Small intestine (tissue), 7 donors: ENCODE data around the gene SPAG7. TPM values are rescaled to one million over a fixed set of nuclear protein-coding genes. Genes with fewer than 3 reads are reported as not detected.

Experiments used
- DNase-seq, 2 donors: peaks; one replicate each; pipeline versions ENCODE4 v3.0.0 to v3.0.0-alpha.2; 2013
- FAIRE-seq: peaks from 2 replicates; lab custom pipeline; 2012; peaks lifted over from hg19 to GRCh38; lab: Jason Lieb, UNC
- H3K27ac ChIP-seq, 3 donors: one replicate each; pipeline ENCODE4 v1.5.1; 2013; ENCODE audit warnings: low read length in 2 of 3, mild to moderate bottlenecking in 2 of 3, control low read depth in 1 of 3, inconsistent platforms in 1 of 3, low read depth in 1 of 3, moderate library complexity in 1 of 3
- H3K27me3 ChIP-seq, 3 donors: one replicate each; pipeline ENCODE4 v1.6.1; 2013; ENCODE audit warnings: low read length in 3 of 3, inconsistent platforms in 1 of 3; ENCODE audit not compliant: control insufficient read depth in 3 of 3, insufficient read depth in 3 of 3
- H3K36me3 ChIP-seq, 3 donors: one replicate each; pipeline ENCODE4 v1.6.1; 2013; ENCODE audit warnings: low read length in 3 of 3, inconsistent platforms in 1 of 3, low read depth in 1 of 3, mild to moderate bottlenecking in 1 of 3, moderate library complexity in 1 of 3; ENCODE audit not compliant: control insufficient read depth in 3 of 3, insufficient read depth in 2 of 3
- H3K4me1 ChIP-seq, 3 donors: one replicate each; pipeline ENCODE4 v1.6.1; 2013; ENCODE audit warnings: low read length in 2 of 3, inconsistent platforms in 1 of 3, low read depth in 1 of 3, mild to moderate bottlenecking in 1 of 3, moderate library complexity in 1 of 3; ENCODE audit not compliant: control insufficient read depth in 3 of 3, insufficient read depth in 2 of 3
- H3K4me3 ChIP-seq, 3 donors: one replicate each; pipeline ENCODE4 v1.5.1; 2013; ENCODE audit warnings: low read length in 3 of 3, control low read depth in 1 of 3, inconsistent platforms in 1 of 3, low read depth in 1 of 3, mild to moderate bottlenecking in 1 of 3, moderate library complexity in 1 of 3
- H3K9me3 ChIP-seq, 2 donors: one replicate each; pipeline ENCODE4 v1.6.1; 2013; ENCODE audit warnings: low read depth in 1 of 2, low read length in 1 of 2; ENCODE audit not compliant: control insufficient read depth in 2 of 2, insufficient read depth in 1 of 2
- WGBS, 3 donors: extraction: QIAGEN DNeasy Blood & Tissue Kit; methylation state at CpG; one replicate each; pipeline ENCODE4 v1.1.7; 2013; 5-methylcytosine and 5-hydroxymethylcytosine counted together
- polyA plus RNA-seq, 4 donors: library from polyadenylated mRNA; stranded (reverse) in 3 of 4; unstranded in 1 of 4; fragments of 200-250 nt in 3 of 4; fragments of 120-200 nt in 1 of 4; gene quantifications; one replicate each; pipeline versions ENCODE4 v1.2.1 to v1.2.3, GENCODE V29; 2013
- donor health status: healthy with polysubstance abuse.
- donor health status: control.
- donor health status: control.
- donor health status: Bipolar disorder and iron deficiency.
- donor health status: healthy.

The SPAG7 gene
- polyA plus RNA-seq, 4 donors = 76.7 to 101 (median 80.0) TPM

DNA sequence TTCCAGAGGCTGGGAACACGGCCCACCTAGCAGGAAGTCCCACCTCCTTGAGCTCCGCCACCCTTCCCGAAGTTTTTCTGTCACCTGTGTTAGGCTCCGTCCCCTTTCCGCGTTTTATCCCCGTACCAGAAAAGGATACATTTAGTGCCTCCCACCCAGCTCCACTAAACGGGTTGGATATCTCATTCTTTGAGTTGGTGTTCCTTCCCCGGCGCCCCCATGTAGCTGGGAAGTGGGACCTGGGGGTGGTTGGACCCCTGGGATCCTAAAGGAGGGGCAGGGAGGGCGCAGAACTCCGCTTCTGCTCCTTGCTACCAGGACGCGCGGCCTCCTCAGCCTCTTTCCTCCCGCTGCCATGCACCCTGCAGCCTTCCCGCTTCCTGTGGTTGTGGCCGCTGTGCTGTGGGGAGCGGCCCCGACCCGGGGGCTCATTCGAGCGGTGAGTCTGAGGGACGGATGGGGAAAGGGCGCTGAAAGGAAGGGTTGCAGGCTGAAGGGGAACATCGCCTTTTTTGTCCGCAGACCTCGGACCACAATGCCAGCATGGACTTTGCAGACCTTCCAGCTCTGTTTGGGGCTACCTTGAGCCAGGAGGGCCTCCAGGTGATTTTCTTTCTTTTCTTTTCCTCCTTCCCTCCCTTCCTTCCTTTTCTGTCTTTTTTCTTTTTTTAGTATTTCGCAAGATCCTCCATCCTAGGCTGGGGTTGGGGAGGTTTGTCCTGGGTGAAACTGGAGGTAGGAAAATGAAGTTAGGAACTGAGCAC is 26.9 kb downstream of the SPAG7 start:
- FAIRE-seq = no peak
- WGBS, 3 donors = 0 to 1% (median 0%) methylated on average over 29 of the region's 29 CpGs
- peak in 1 of 2 donors; percentile 40 for DNase-seq

GRCh38 chr17:4939796-4940554 is 27.6 kb downstream of the SPAG7 start, which contains the start of the genes RNF167 and SLC25A11:
Gene RNF167 (plus strand): TSS chr17:4940268. CDS start chr17:4940910, 642 bp downstream.
Gene SLC25A11 (minus strand): TSS chr17:4940046. CDS start chr17:4939910, 136 bp downstream.
- DNase-seq (peak; percentile 99 to 100), FAIRE-seq (no peak)
- Histone ChIP-seq H3K4me3 (peak within 1 kb of the TSS; percentile 64 to 97 (median 92)), H3K36me3 (peaks cover 2 to 70% (median 20%) of the 10 kb centered on the region in 3 donors), H3K27ac (peak within 1 kb of the TSS; percentile 87 to 96 (median 93)), H3K9me3 (no peaks in the 10 kb centered on the region), H3K4me1 (peaks cover 7 to 25% (median 8%) of the 10 kb centered on the region in 3 donors), H3K27me3 (no peaks in the 10 kb centered on the region)
- WGBS, 3 donors = 0% methylated on average over 64 to 72 of the region's 72 CpGs

More for the DNA sequence above, 26.9 kb downstream of the SPAG7 start:
- Histone ChIP-seq H3K9me3 (no peaks in the 10 kb centered on the region), H3K27me3 (no peaks in the 10 kb centered on the region), H3K27ac (peak overlapping the region; percentile 87 to 96 (median 93)), H3K36me3 (peaks cover 2 to 70% (median 22%) of the 10 kb centered on the region in 3 donors), H3K4me1 (peaks cover 7 to 33% (median 11%) of the 10 kb centered on the region in 3 donors), H3K4me3 (peak overlapping the region; percentile 62 to 97 (median 62))

DNA sequence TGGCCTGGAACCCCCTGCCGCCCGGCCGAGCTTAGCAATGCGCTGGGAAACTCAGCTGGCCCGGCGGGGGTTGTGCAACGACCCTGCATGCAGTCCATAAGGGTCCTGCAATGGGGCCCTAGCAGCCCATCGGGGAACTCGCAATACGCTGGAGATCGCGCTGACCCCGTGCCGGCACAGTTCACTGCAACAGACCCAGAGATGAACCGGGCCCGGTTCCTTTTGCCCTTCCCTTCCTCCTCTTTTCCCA is 28.1 kb downstream of the SPAG7 start:
- FAIRE-seq (no peak), DNase-seq (no peak)
- peak overlapping the region; percentile 64 to 97 (median 92) for H3K4me3 ChIP-seq
- H3K27ac ChIP-seq = peak overlapping the region; percentile 87 to 96 (median 93)
- no peaks in the 10 kb centered on the region for H3K9me3 ChIP-seq
- 0 to 1% (median 0%) methylated on average over 9 to 16 of the region's 16 CpGs for WGBS, 3 donors
- H3K4me1 ChIP-seq = peaks cover 4 to 22% (median 9%) of the 10 kb centered on the region in 3 donors
- no peaks in the 10 kb centered on the region for H3K27me3 ChIP-seq
- peaks cover 2 to 65% (median 15%) of the 10 kb centered on the region in 3 donors for H3K36me3 ChIP-seq

DNA sequence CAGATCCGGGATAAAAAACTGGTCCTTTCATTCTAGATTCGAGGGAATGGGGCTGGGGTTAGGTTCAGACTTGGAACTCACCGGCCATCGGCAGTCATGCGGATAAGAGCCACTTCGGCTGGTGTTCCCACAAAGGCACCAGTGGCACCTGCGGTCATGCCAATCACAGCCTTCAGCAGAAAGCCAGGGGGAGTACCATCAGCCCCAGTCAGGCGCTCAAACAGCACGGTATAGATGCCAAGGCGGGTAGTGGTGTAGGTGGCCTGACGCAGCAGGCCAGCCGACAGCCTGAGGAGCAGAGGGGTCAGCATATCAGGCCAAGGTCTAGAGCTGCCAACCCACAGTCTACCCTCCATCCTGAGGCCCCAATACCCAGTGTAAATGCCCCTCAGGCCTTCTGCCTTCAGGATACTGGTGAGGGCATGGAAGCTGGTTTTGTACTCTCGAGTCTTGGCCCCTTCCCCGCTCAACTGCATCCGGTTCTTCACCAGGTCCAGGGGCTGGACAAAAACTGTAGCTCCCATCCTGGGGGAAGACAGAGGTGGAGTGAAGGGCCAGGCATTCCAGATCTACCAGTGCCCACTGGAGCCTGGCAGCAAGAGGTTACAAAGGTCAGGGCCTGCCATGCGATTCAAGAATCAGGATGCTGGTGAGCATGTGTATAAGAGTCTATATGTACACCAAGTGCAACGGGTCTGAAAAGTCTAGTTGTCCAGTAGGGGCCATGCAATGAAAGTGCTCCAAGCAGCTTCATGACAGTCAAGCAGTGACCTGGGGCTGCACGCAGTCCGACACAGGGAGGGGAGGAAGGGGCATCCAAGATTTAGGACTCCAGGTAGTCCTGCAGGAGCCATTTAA is 28.7 kb downstream of the SPAG7 start:
- no peaks in the 10 kb centered on the region for H3K9me3 ChIP-seq
- H3K4me3 ChIP-seq = peak overlapping the region; percentile 64 to 97 (median 92)
- FAIRE-seq (no peak), DNase-seq (peak; percentile 19 to 29)
- peak overlapping the region; percentile 87 to 96 (median 93) for H3K27ac ChIP-seq
- 23 to 56% (median 41%) methylated on average over 18 to 19 of the region's 19 CpGs for WGBS, 3 donors
- peaks cover 4 to 26% (median 11%) of the 10 kb centered on the region in 3 donors for H3K4me1 ChIP-seq
- H3K27me3 ChIP-seq = no peaks in the 10 kb centered on the region
- H3K36me3 ChIP-seq = peaks cover 2 to 60% (median 12%) of the 10 kb centered on the region in 3 donors

DNA sequence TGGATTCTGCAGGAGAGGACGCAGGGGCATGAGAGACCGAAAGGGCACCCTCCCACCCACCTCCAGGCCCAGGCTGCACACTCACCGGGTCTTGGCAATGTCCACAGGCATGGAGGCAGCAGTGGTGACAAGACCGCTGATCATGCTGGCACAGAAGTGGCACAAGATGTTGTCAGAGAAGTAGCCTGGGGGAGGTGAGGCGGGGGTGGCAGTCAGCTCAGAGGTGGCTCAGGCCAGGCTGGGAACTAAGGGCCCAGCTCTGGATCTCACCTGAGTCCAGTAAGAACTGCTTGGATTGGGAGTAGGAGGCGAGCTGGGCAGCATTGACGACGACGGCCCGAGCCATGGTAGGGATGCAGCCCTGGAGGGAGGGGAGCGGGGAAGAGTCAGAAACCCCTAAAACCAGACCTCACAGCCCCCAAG is 29.5 kb downstream of the SPAG7 start:
- Histone ChIP-seq H3K27me3 (no peaks in the 10 kb centered on the region), H3K4me3 (peak overlapping the region in 1 of 3 donors; percentile 92), H3K9me3 (no peaks in the 10 kb centered on the region), H3K4me1 (peaks cover 3 to 27% (median 12%) of the 10 kb centered on the region in 3 donors), H3K36me3 (peaks cover 2 to 53% (median 8%) of the 10 kb centered on the region in 3 donors), H3K27ac (no peak overlapping the region)
- FAIRE-seq = no peak
- 91 to 97% (median 95%) methylated on average over 11 of the region's 11 CpGs for WGBS, 3 donors
- DNase-seq = no peak

GRCh38 chr17:4937553-4937952 is 30.1 kb downstream of the SPAG7 start:
- Histone ChIP-seq H3K27me3 (no peaks in the 10 kb centered on the region), H3K36me3 (peaks cover 2 to 53% (median 6%) of the 10 kb centered on the region in 3 donors), H3K4me1 (peaks cover 3 to 27% (median 12%) of the 10 kb centered on the region in 3 donors), H3K4me3 (no peak overlapping the region), H3K27ac (no peak overlapping the region), H3K9me3 (no peaks in the 10 kb centered on the region)
- DNase-seq (no peak), FAIRE-seq (no peak)
- 93 to 95% (median 95%) methylated on average over 15 to 16 of the region's 16 CpGs for WGBS, 3 donors

DNA sequence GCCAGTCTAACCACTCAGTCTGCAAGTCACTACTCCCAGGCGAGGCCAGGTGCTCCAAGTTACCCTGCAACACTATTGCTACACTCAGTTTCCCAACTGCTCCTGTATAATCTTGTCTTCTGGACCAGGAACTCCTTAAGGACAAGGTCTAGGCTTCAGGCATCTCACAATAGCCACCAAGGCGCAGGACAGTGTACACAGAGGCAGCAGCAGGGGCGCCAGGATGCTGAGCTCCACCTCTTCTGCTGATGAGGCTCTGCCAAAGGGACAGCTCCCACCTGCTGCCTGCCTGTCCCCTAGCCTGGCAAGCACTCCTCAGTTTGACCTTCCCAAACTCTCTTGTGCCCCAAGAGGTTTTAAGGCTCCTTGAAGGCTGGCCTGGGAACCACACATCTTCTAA is 31.2 kb downstream of the SPAG7 start:
- H3K4me1 ChIP-seq = peaks cover 3 to 20% (median 11%) of the 10 kb centered on the region in 3 donors
- no peaks in the 10 kb centered on the region for H3K27me3 ChIP-seq
- no peak overlapping the region for H3K27ac ChIP-seq
- FAIRE-seq = no peak
- no peak for DNase-seq
- no peaks in the 10 kb centered on the region for H3K9me3 ChIP-seq
- H3K4me3 ChIP-seq = no peak overlapping the region
- 87 to 89% (median 87%) methylated on average over 3 of the region's 3 CpGs for WGBS, 3 donors
- H3K36me3 ChIP-seq = peaks cover 2 to 48% (median 3%) of the 10 kb centered on the region in 3 donors
